HEK293 (cell line): ENCODE results near the gene LHFPL5.
A peak's percentile ranks its signal among the peaks of the same experiment; 100 is the strongest.

Experiments
- CTCF ChIA-PET: fragments of 350-600 bp; formaldehyde crosslinking; extraction: SDS; loops from one replicate; lab custom pipeline; 2021; ENCODE audit warnings: antibody characterized with exemption; lab: Yijun Ruan, JAX
- POLR2A ChIA-PET: fragments of 300-600 bp; formaldehyde crosslinking; extraction: SDS; loops from one replicate; lab custom pipeline; 2020; ENCODE audit warnings: antibody characterized with exemption, inconsistent platforms; lab: Yijun Ruan, JAX
- H3K27ac ChIP-seq: fragments of 200-500 bp; sonication (Bioruptor generic); 2 replicates; pipeline ENCODE4 v1.5.1; 2014; ENCODE audit warnings: low read depth, low read length, control low read depth, inconsistent platforms; ENCODE audit errors: extremely low read depth
- H3K36me3 ChIP-seq, 2 experiments: fragments of 200-500 bp in 1 of 2; sonication (Bioruptor generic) in 1 of 2; 1 replicate in 1 of 2; 2 replicates in 1 of 2; pipeline ENCODE4 v1.5.1; 2014 to 2017; ENCODE audit warnings: inconsistent platforms in 2 of 2, low read length in 2 of 2; ENCODE audit not compliant: control insufficient read depth in 2 of 2, insufficient read depth in 1 of 2
- H3K4me1 ChIP-seq: fragments of 200-500 bp; sonication (Bioruptor generic); 2 replicates; pipeline ENCODE4 v1.5.1; 2014; ENCODE audit warnings: mild to moderate bottlenecking, low read length, inconsistent platforms; ENCODE audit not compliant: control insufficient read depth, insufficient read depth
- H3K4me3 ChIP-seq: 2 replicates; pipeline ENCODE4 v1.5.1; 2011; ENCODE audit warnings: low read depth, mild to moderate bottlenecking, control low read depth, low read length, moderate library complexity
- H3K9me3 ChIP-seq: fragments of 200-500 bp; sonication (Bioruptor generic); 2 replicates; pipeline ENCODE4 v1.5.1; 2014; ENCODE audit warnings: low read depth, low read length, inconsistent platforms; ENCODE audit not compliant: control insufficient read depth, insufficient read depth
- BCL11B ChIP-seq: fragments of 450-650 bp; formaldehyde crosslinking; IDR thresholded peaks from 2 replicates; pipeline ENCODE4 v1.5.1; 2016; ENCODE audit warnings: low read depth, missing biosample characterization, missing genetic modification characterization
- GLIS2 ChIP-seq: fragments of 450-650 bp; formaldehyde crosslinking; IDR thresholded peaks from 2 replicates; pipeline ENCODE4 v1.5.1; 2016; ENCODE audit warnings: missing biosample characterization, missing genetic modification characterization
- YY1 ChIP-seq: fragments of 450-650 bp; formaldehyde crosslinking; IDR thresholded peaks from 2 replicates; pipeline ENCODE4 v1.5.1; 2018; ENCODE audit warnings: missing biosample characterization, missing genetic modification characterization
- ZBTB49 ChIP-seq: fragments of 450-650 bp; formaldehyde crosslinking; IDR thresholded peaks from 2 replicates; pipeline ENCODE4 v1.5.1; 2016; ENCODE audit warnings: missing biosample characterization, missing genetic modification characterization, low read depth
- ZIC2 ChIP-seq: fragments of 450-650 bp; formaldehyde crosslinking; IDR thresholded peaks from 2 replicates; pipeline ENCODE4 v1.5.1; 2016; ENCODE audit warnings: missing biosample characterization, missing genetic modification characterization
- ZNF121 ChIP-seq: fragments of 450-650 bp; formaldehyde crosslinking; IDR thresholded peaks from 2 replicates; pipeline ENCODE4 v1.5.1; 2016; ENCODE audit warnings: missing biosample characterization, missing genetic modification characterization
- ZNF19 ChIP-seq: fragments of 450-650 bp; formaldehyde crosslinking; IDR thresholded peaks from 2 replicates; pipeline ENCODE4; 2016; ENCODE audit warnings: missing biosample characterization, missing genetic modification characterization, low read depth
- ZNF2 ChIP-seq: fragments of 450-650 bp; formaldehyde crosslinking; IDR thresholded peaks from 2 replicates; pipeline ENCODE4 v1.5.1; 2016; ENCODE audit warnings: missing biosample characterization, missing genetic modification characterization
- ZNF202 ChIP-seq: fragments of 450-650 bp; formaldehyde crosslinking; IDR thresholded peaks from 2 replicates; pipeline ENCODE4 v1.5.1; 2016; ENCODE audit warnings: missing biosample characterization, missing genetic modification characterization, borderline replicate concordance
- ZNF324 ChIP-seq: fragments of 450-650 bp; formaldehyde crosslinking; IDR thresholded peaks from 2 replicates; pipeline ENCODE4 v1.5.1; 2016; ENCODE audit warnings: missing biosample characterization, missing genetic modification characterization
- ZNF433 ChIP-seq: fragments of 450-650 bp; formaldehyde crosslinking; IDR thresholded peaks from 2 replicates; pipeline ENCODE4 v1.5.1; 2016; ENCODE audit warnings: missing biosample characterization, missing genetic modification characterization, low read depth
- ZNF449 ChIP-seq: fragments of 450-650 bp; formaldehyde crosslinking; IDR thresholded peaks from 2 replicates; pipeline ENCODE4 v1.5.1; 2017; ENCODE audit warnings: missing biosample characterization, mild to moderate bottlenecking, missing genetic modification characterization, moderate library complexity
- ZNF513 ChIP-seq: fragments of 450-650 bp; IDR thresholded peaks from 2 replicates; pipeline ENCODE4 v1.5.1; 2018; ENCODE audit warnings: missing biosample characterization, missing genetic modification characterization
- ZNF580 ChIP-seq: fragments of 450-650 bp; formaldehyde crosslinking; IDR thresholded peaks from 2 replicates; pipeline ENCODE4 v1.5.1; 2016; ENCODE audit warnings: missing biosample characterization, missing genetic modification characterization
- ZNF610 ChIP-seq: fragments of 450-650 bp; formaldehyde crosslinking; IDR thresholded peaks from 2 replicates; pipeline ENCODE4 v1.5.1; 2016; ENCODE audit warnings: missing biosample characterization, missing genetic modification characterization, borderline replicate concordance
- ZNF623 ChIP-seq: fragments of 450-650 bp; formaldehyde crosslinking; IDR thresholded peaks from 2 replicates; pipeline ENCODE4 v1.5.1; 2016; ENCODE audit warnings: missing biosample characterization, missing genetic modification characterization
- ZNF639 ChIP-seq: fragments of 450-650 bp; formaldehyde crosslinking; IDR thresholded peaks from 2 replicates; pipeline ENCODE4 v1.5.1; 2016; ENCODE audit warnings: missing biosample characterization, missing genetic modification characterization
- ZNF660 ChIP-seq: fragments of 450-650 bp; IDR thresholded peaks from 2 replicates; pipeline ENCODE4 v1.5.1; 2018; ENCODE audit warnings: missing biosample characterization, mild to moderate bottlenecking, missing genetic modification characterization
- ZNF776 ChIP-seq: fragments of 450-650 bp; formaldehyde crosslinking; IDR thresholded peaks from 2 replicates; pipeline ENCODE4 v1.5.0; 2017; ENCODE audit warnings: missing biosample characterization, missing genetic modification characterization, borderline replicate concordance
- ZNF792 ChIP-seq: fragments of 450-650 bp; formaldehyde crosslinking; IDR thresholded peaks from 2 replicates; pipeline ENCODE4 v1.5.1; 2016; ENCODE audit warnings: missing biosample characterization, missing genetic modification characterization
- ZNF830 ChIP-seq: fragments of 450-650 bp; IDR thresholded peaks from 2 replicates; pipeline ENCODE4 v1.5.0; 2018; ENCODE audit warnings: missing biosample characterization, missing genetic modification characterization, low read depth, mild to moderate bottlenecking, moderate library complexity
- ZNF843 ChIP-seq: fragments of 450-650 bp; formaldehyde crosslinking; IDR thresholded peaks from 2 replicates; pipeline ENCODE4 v1.5.1; 2016; ENCODE audit warnings: missing biosample characterization, missing genetic modification characterization
- ZSCAN5A ChIP-seq: fragments of 450-650 bp; formaldehyde crosslinking; IDR thresholded peaks from 2 replicates; pipeline ENCODE4 v1.5.1; 2016; ENCODE audit warnings: missing biosample characterization, missing genetic modification characterization

The LHFPL5 gene

GRCh38 chr6:35850208-35850607, 45.1 kb downstream of the LHFPL5 start (continued):
- TF ChIP-seq ZNF830 (tag by site-specific recombination), result no peak

- H3K4me1 ChIP-seq, result no peaks in the 10 kb centered on the region
- peaks cover 70 to 100% of the 10 kb centered on the region in 2 experiments for H3K36me3 ChIP-seq
- no peak overlapping the region for H3K27ac ChIP-seq
- TF ChIP-seq ZNF121, result 0 out of 2 replicates have a peak, but pooled peaks have one; percentile 36
- TF ChIP-seq ZNF449, result no peak
- no peak overlapping the region for H3K4me3 ChIP-seq
- H3K9me3 ChIP-seq, result no peaks in the 10 kb centered on the region
- POLR2A ChIA-PET, result no interaction called here
- CTCF ChIA-PET, result no interaction called here
These were observed 47.8 kb downstream of the LHFPL5 start for GRCh38 chr6:35852994-35853393.

GRCh38 chr6:35856250-35856649, 51.1 kb downstream of the LHFPL5 start:
- no peak overlapping the region for H3K27ac ChIP-seq
- POLR2A ChIA-PET, result no interaction called here
- H3K36me3 ChIP-seq, result peaks cover 66 to 100% of the 10 kb centered on the region in 2 experiments
- no peak overlapping the region for H3K4me3 ChIP-seq
- H3K9me3 ChIP-seq, result no peaks in the 10 kb centered on the region
- TF ChIP-seq ZNF639 (no peak), ZNF623 (tag by site-specific recombination) (no peak), ZNF776 (no peak), ZNF513 (no peak)
- no peaks in the 10 kb centered on the region for H3K4me1 ChIP-seq
- CTCF ChIA-PET, result no interaction called here

- H3K27ac ChIP-seq, result no peak overlapping the region
- peaks cover 64 to 100% of the 10 kb centered on the region in 2 experiments for H3K36me3 ChIP-seq
- no peaks in the 10 kb centered on the region for H3K9me3 ChIP-seq
- H3K4me3 ChIP-seq, result no peak overlapping the region
- ChIA-PET CTCF (interaction anchor here (0.8 kb wide), 1 partner anchor 11 kb away, joined by 3 read pairs; no protein-coding TSS in a partner anchor), POLR2A (no interaction called here)
- no peaks in the 10 kb centered on the region for H3K4me1 ChIP-seq
- no peak for TF ChIP-seq YY1 (tag by site-specific recombination)
- no peak for TF ChIP-seq ZNF202 (tag by site-specific recombination)
- TF ChIP-seq ZNF19 (tag by site-specific recombination), result no peak
- TF ChIP-seq ZNF580 (tag by site-specific recombination), result no peak
- no peak for TF ChIP-seq ZNF610 (tag by site-specific recombination)
- TF ChIP-seq ZBTB49, result no peak
- TF ChIP-seq ZNF2 (tag by site-specific recombination), result no peak
- no peak for TF ChIP-seq ZIC2
- no peak for TF ChIP-seq ZNF660 (tag by site-specific recombination)
- TF ChIP-seq ZNF433 (tag by site-specific recombination), result no peak
- no peak for TF ChIP-seq ZNF324 (tag by site-specific recombination)
- no peak for TF ChIP-seq ZNF121
- no peak for TF ChIP-seq ZSCAN5A (tag by site-specific recombination)
- TF ChIP-seq ZNF843, result no peak
- TF ChIP-seq BCL11B, result no peak
- TF ChIP-seq ZNF792 (tag by site-specific recombination), result no peak
- TF ChIP-seq GLIS2, result no peak
These were observed 52.7 kb downstream of the LHFPL5 start for GRCh38 chr6:35857853-35858252.
